Measurements from ENCODE around the gene TMED8. TPM values are rescaled to one million over a fixed set of nuclear protein-coding genes. Genes with fewer than 3 reads are reported as not detected.

TMED8 gene
- total RNA-seq, 1 donor from 2014 or later = 23.5 TPM

DNA sequence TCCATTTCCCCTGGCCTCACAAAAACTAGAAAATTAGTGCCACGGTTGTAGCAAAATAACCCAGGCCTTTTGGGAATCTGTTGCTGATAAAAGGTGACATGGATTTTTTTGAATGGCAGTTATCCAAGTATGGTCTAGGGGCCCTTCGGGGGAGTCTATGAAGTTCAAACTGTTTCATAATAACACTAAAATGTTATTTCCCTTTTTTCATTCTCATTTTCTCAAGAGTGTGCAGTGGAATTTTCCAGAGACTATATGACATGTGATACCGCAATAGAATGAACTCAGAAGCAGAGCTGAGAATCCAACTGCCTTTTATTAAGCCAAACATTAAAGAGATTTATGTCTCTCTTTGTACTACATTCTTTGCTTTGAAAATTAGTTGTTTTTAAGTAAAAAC, 29.1 kb downstream of the TMED8 start:
- DNase-seq (ENCODE audit: low spot score) = no peak
- no peaks in the 10 kb centered on the region for H4K20me1 ChIP-seq (ENCODE audit: low read depth)
- Mint-ChIP-seq H3K4me1 (peaks cover 5% of the 10 kb centered on the region), H3K9me3 (no peaks in the 10 kb centered on the region), H3K36me3 (peaks cover 21% of the 10 kb centered on the region), H3K27me3 (ENCODE audit: insufficient read depth, low read depth) (no peaks in the 10 kb centered on the region), H3K4me3 (no peak overlapping the region), H3K27ac (no peak overlapping the region)
- H3K4me2 ChIP-seq = no peak overlapping the region
- peaks cover 4% of the 10 kb centered on the region for H3K4me1 ChIP-seq
- no peaks in the 10 kb centered on the region for H3K9me3 ChIP-seq (ENCODE audit: low read depth)
- no peak overlapping the region for H3K9ac ChIP-seq
- no peaks in the 10 kb centered on the region for H3K79me2 ChIP-seq (ENCODE audit: low read depth)
- no peaks in the 10 kb centered on the region for H3K36me3 ChIP-seq
- H3K27ac ChIP-seq = no peak overlapping the region
- TF ChIP-seq CTCF (IDR thresholded peaks at IDR 0.05) = no peak
- no peaks in the 10 kb centered on the region for H3F3A ChIP-seq (ENCODE audit: low read depth)
- no peak overlapping the region for H3K4me3 ChIP-seq
- H3K27me3 ChIP-seq = no peaks in the 10 kb centered on the region
- H2AFZ ChIP-seq (replicated peaks) = no peak overlapping the region

GRCh38 chr14:77346495-77346894, 30.4 kb downstream of the TMED8 start:
- no peak for TF ChIP-seq EZH2 (IDR thresholded peaks at IDR 0.05)
- TF ChIP-seq EZH2phosphoT487 (IDR thresholded peaks at IDR 0.05) = no peak
- TF ChIP-seq CTCF (IDR thresholded peaks at IDR 0.05) = no peak
- peaks cover 23% of the 10 kb centered on the region for H3K36me3 Mint-ChIP-seq
- H3K4me1 Mint-ChIP-seq = peaks cover 5% of the 10 kb centered on the region
- H3K4me3 Mint-ChIP-seq = no peak overlapping the region
- H3K27me3 Mint-ChIP-seq (ENCODE audit: insufficient read depth, low read depth) = no peaks in the 10 kb centered on the region
- Histone ChIP-seq H3K27me3 (no peaks in the 10 kb centered on the region), H2AFZ (replicated peaks) (no peak overlapping the region), H3K27ac (no peak overlapping the region), H3K4me3 (no peak overlapping the region), H3K9me3 (ENCODE audit: low read depth) (no peaks in the 10 kb centered on the region), H3K4me1 (peaks cover 4% of the 10 kb centered on the region), H3K36me3 (no peaks in the 10 kb centered on the region), H3F3A (ENCODE audit: low read depth) (no peaks in the 10 kb centered on the region), H3K4me2 (no peak overlapping the region), H4K20me1 (ENCODE audit: low read depth) (no peaks in the 10 kb centered on the region), H3K79me2 (ENCODE audit: low read depth) (no peaks in the 10 kb centered on the region), H3K9ac (no peak overlapping the region)
- no peak overlapping the region for H3K27ac Mint-ChIP-seq
- H3K9me3 Mint-ChIP-seq = no peaks in the 10 kb centered on the region
- DNase-seq (ENCODE audit: low spot score) = no peak

GRCh38 chr14:77344377-77344996, 32.4 kb downstream of the TMED8 start:
- no peaks in the 10 kb centered on the region for H3K9me3 Mint-ChIP-seq
- Histone ChIP-seq H3K79me2 (ENCODE audit: low read depth) (no peaks in the 10 kb centered on the region), H3K4me3 (no peak overlapping the region), H3K4me1 (peaks cover 4% of the 10 kb centered on the region), H4K20me1 (ENCODE audit: low read depth) (no peaks in the 10 kb centered on the region), H3K36me3 (no peaks in the 10 kb centered on the region), H3K27ac (no peak overlapping the region), H3K9me3 (ENCODE audit: low read depth) (no peaks in the 10 kb centered on the region), H3K27me3 (no peaks in the 10 kb centered on the region), H3K9ac (no peak overlapping the region), H2AFZ (replicated peaks) (no peak overlapping the region), H3K4me2 (no peak overlapping the region), H3F3A (ENCODE audit: low read depth) (no peaks in the 10 kb centered on the region)
- no peak overlapping the region for H3K4me3 Mint-ChIP-seq
- H3K27ac Mint-ChIP-seq = no peak overlapping the region
- no peak for DNase-seq (ENCODE audit: low spot score)
- H3K27me3 Mint-ChIP-seq (ENCODE audit: insufficient read depth, low read depth) = no peaks in the 10 kb centered on the region
- TF ChIP-seq CTCF (IDR thresholded peaks at IDR 0.05) = no peak
- TF ChIP-seq EZH2 (IDR thresholded peaks at IDR 0.05) = no peak
- no peak for TF ChIP-seq EZH2phosphoT487 (IDR thresholded peaks at IDR 0.05)
- peaks cover 5% of the 10 kb centered on the region for H3K4me1 Mint-ChIP-seq
- peaks cover 24% of the 10 kb centered on the region for H3K36me3 Mint-ChIP-seq
